ENCODE results near the gene PCCA.
"Not testable (repeated sequence)": the region's sequence is repeated elsewhere in the genome, so short reads cannot be mapped to it uniquely, and the experiment has no call there.

Gene PCCA

GRCh38 chr13:100387416-100387815 lies 298.5 kb downstream of the PCCA start:
- no peak for TF ChIP-seq CTCF (IDR thresholded peaks at IDR 0.05; ENCODE audit: insufficient read depth, missing control alignments)
- FAIRE-seq: no peak
- no peak for DNase-seq (ENCODE audit: insufficient read length, low spot score)

- FAIRE-seq: not testable (repeated sequence)
Measured at GRCh38 chr13:100388150-100388549, 299.3 kb downstream of the PCCA start.

GRCh38 chr13:100388923-100389322 lies 300.0 kb downstream of the PCCA start:
- no peak for TF ChIP-seq CTCF (IDR thresholded peaks at IDR 0.05; ENCODE audit: insufficient read depth, missing control alignments)
- no peak for DNase-seq (ENCODE audit: insufficient read length, low spot score)
- FAIRE-seq: no peak

More at GRCh38 chr13:100388150-100388549, 299.3 kb downstream of the PCCA start:
- not testable (repeated sequence) for DNase-seq (ENCODE audit: insufficient read length, low spot score)

DNA sequence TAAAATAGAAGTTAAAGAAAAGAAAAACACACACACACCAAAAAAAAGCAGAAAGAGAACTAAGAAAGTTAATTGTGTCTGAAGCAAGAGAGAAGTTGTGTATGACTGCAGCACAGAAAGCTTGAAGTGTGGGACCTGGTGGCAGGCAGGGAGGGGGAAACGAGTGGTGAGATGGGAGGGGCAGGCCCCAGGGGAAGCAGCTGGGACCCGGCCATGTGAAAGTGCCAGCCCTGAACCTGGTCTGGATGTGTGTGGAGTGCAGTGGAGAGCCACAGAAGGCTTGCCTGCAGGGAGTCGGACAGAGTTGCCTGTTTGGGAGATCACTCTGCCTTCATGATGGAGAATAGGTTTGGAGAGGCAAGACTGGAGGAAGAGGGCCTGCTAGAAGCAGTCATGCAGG lies 300.7 kb downstream of the PCCA start:
- FAIRE-seq (no peak), DNase-seq (ENCODE audit: insufficient read length, low spot score) (no peak)

DNA sequence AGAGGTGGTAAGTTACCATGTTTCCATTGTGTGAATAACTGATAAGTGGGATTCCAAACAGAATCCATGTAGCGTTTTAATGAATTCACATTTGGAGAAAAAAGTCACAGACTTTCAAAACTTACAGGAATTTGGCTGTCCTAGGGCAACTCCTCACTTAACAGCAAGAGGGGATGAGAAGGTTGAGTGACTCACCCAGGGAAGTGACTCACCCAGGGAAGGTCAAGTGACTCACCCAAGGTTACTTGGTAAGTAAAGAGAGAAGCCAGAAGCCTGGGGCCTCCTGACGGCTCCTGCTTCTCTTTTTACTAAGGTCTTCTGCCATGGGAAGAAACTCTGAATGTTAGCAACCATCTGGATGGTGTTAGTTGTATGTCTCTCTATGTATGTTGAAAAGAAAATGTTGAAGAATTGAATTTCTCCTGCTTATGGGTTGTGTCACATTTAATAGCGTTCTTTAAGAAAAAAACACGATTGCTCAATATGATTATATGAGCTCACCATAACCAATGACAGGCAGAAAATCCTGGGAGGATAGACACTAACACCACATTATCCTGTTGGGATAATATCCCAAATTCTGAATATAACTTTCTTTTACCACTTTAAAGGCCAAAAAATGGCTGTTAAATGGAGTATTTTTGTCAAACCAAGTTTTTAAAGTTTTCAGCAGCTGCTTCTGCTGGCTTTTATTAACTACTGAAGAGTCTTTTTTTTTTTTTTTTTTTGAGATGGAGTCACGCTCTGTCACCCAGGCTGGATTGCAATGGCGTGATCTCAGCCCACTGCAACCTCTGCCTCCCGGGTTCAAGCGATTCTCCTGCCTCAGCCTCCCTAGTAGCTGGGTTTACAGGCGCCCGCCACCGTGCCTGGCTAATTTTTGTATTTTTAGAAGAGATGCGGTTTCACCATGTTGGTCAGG lies 304.1 kb downstream of the PCCA start:
- FAIRE-seq: no peak
- TF ChIP-seq CTCF (IDR thresholded peaks at IDR 0.05; ENCODE audit: insufficient read depth, missing control alignments): no peak
- no peak for DNase-seq (ENCODE audit: insufficient read length, low spot score)

More for the DNA sequence above, 300.7 kb downstream of the PCCA start:
- no peak for TF ChIP-seq CTCF (IDR thresholded peaks at IDR 0.05; ENCODE audit: insufficient read depth, missing control alignments)

- FAIRE-seq (no peak), DNase-seq (ENCODE audit: insufficient read length, low spot score) (no peak)
- no peak for TF ChIP-seq CTCF (IDR thresholded peaks at IDR 0.05; ENCODE audit: insufficient read depth, missing control alignments)
Measured at GRCh38 chr13:100394005-100394695, 305.3 kb downstream of the PCCA start.

DNA sequence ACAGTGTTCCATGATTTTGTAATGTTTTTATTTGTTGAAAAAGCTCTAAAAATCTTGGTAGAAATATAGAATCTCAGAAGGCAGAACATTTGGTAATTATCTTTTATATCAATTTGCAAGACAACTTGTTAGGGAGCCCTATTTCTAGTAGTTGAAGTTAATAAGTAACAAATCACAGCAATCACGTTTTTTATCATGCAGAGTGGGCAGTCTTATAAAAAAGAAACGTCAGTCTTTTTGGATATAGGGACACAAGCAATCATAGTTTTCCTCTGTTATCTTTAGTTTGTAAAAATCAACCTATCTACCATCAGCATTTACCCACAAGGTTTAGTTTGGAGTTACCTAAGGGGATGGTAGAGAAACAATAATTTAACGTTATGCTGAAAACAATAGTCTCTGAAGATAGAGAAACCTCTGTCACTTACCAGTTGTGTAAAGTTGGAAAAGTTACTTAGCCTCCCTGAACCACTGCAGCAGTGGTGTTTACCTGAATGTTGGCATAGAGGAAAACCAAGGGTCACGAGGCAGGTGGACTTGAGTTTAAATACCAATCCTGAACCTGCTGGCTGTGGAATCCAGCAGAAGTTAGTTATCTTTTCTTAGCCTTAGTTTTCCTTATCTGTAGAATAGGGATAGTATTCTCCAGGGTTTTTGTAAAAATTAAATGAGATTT lies 306.9 kb downstream of the PCCA start:
- no peak for TF ChIP-seq CTCF (IDR thresholded peaks at IDR 0.05; ENCODE audit: insufficient read depth, missing control alignments)
- FAIRE-seq (no peak), DNase-seq (ENCODE audit: insufficient read length, low spot score) (no peak)

All from D721Med (cell line).